DMS114 treated with DMSO at 0.1 percent for 48 hours (cell line): Measurements from ENCODE around the gene KLHL22.
"Not testable (repeated sequence)": the region's sequence is repeated elsewhere in the genome, so short reads cannot be mapped to it uniquely, and the experiment has no call there.

Experiments
- DNase-seq: peaks from one replicate; lab custom pipeline; 2025; ENCODE audit not compliant: unreplicated experiment; lab: John Stamatoyannopoulos, UW

The KLHL22 gene

DNA sequence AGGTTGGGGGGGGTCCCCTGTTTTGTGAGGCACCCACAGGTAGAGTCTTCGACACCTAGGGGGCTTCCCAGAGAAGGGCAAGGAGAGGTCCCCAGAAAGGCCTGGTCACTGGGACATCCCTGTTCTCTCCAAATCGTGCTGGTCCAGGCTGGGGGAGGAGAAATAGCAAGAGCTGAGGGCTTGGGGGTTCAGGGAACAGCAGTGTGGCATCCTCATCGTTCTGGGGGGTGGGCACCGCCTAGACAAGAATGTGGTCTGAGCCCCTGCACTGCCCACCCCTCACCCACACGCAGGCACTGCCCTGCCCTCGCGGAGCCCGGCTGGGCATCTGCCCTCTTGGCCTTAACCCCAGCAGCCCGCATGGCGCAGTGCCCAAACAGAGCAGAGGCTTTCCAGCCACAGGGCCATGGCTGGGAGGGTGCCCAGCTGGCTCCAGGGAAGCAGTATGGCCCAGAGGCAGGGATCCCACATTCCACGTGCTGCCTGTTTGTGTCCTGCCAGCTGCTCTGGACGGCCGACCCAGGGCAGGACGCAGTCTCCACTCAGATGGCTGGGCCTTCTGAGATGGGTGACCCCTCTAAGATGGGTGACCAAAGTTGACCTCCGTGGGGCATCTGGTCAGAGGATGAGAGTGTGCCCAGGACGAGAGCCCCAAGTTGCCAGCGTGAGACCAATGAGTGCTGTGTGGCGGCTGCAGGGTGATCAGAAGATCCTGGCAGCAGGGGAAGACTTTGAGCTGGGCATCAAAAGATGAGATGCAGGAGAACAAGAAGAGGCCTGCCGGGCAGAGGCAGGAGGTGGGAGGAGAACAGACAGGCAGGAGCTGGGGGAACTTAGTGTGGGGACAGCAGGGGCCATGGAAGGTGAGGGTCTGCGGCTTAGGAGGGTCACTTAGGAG lies 72.3 kb downstream of the KLHL22 start:
- DNase-seq: no peak

- DNase-seq: no peak
These were observed 73.2 kb downstream of the KLHL22 start for GRCh38 chr22:20422271-20423007.

DNA sequence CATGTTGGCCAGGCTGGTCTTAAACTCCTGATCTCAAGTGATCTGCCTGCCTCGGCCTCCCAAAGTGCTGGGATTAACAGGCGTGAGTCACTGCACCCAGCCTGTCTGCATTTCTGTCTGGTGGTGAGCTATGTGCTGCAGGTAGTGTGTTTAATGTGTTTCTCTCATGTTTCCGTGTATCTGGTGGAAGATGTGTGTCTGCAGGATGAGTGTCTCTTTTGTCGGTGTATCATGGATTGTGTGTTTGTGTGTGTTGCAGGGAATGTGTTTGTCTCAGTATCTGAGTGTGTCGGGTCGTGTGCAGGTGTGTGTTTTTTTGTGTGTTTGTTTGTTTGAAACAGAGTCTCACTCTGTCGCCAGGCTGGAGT lies 74.1 kb downstream of the KLHL22 start:
- DNase-seq: no peak

GRCh38 chr22:20420157-20420842 lies 75.3 kb downstream of the KLHL22 start:
- no peak for DNase-seq

GRCh38 chr22:20419664-20419951 lies 76.0 kb downstream of the KLHL22 start:
- no peak for DNase-seq

- peak; percentile 72 for DNase-seq
These were observed 77.3 kb downstream of the KLHL22 start for GRCh38 chr22:20418211-20418788.

DNA sequence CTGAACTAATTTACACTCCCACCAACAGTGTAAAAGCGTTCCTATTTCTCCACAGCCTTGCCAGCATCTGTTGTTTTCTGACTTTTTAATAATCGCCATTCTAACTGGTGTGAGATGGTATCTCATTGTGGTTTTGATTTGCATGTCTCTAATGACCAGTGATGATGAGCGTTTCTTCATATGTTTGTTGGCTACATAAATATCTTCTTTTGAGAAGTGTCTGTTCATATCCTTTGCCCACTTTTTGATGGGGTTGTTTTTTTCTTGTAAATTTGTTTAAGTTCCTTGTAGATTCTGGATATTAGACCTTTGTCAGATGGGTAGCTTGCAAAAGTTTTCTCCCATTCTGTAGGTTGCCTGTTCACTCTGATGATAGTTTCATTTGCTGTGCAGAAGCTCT lies 79.9 kb downstream of the KLHL22 start:
- not testable (repeated sequence) for DNase-seq

GRCh38 chr22:20415241-20415640 lies 80.4 kb downstream of the KLHL22 start:
- not testable (repeated sequence) for DNase-seq

DNA sequence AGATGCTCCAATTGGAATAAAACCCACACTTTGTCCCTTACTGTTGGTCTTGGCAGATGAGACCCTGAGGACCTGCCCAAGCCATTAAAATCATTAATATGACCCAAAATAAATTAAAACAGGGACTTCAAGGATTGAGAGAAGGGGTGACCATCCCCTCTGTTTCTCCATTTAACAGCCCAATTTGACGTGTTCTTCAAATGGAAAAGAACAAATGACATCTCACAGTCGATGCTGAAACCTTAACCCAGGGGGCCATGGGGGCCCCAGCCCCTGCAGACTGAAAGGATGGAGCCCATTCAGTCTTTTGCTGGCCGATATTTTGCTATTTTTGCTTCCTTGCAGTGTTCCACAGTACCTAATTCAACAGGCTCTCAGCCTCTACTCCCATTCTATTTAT lies 81.1 kb downstream of the KLHL22 start:
- DNase-seq: no peak

GRCh38 chr22:20414059-20414440 lies 81.5 kb downstream of the KLHL22 start:
- no peak for DNase-seq

GRCh38 chr22:20413217-20414058 lies 82.2 kb downstream of the KLHL22 start:
- DNase-seq: no peak

GRCh38 chr22:20412474-20413216 lies 83.0 kb downstream of the KLHL22 start:
- no peak for DNase-seq

GRCh38 chr22:20409385-20409784 lies 86.2 kb downstream of the KLHL22 start:
- DNase-seq: not testable (repeated sequence)

GRCh38 chr22:20408891-20409290 lies 86.7 kb downstream of the KLHL22 start:
- no peak for DNase-seq

GRCh38 chr22:20407829-20408228 lies 87.8 kb downstream of the KLHL22 start:
- no peak for DNase-seq

GRCh38 chr22:20406686-20407408 lies 88.7 kb downstream of the KLHL22 start:
- no peak for DNase-seq

DNA sequence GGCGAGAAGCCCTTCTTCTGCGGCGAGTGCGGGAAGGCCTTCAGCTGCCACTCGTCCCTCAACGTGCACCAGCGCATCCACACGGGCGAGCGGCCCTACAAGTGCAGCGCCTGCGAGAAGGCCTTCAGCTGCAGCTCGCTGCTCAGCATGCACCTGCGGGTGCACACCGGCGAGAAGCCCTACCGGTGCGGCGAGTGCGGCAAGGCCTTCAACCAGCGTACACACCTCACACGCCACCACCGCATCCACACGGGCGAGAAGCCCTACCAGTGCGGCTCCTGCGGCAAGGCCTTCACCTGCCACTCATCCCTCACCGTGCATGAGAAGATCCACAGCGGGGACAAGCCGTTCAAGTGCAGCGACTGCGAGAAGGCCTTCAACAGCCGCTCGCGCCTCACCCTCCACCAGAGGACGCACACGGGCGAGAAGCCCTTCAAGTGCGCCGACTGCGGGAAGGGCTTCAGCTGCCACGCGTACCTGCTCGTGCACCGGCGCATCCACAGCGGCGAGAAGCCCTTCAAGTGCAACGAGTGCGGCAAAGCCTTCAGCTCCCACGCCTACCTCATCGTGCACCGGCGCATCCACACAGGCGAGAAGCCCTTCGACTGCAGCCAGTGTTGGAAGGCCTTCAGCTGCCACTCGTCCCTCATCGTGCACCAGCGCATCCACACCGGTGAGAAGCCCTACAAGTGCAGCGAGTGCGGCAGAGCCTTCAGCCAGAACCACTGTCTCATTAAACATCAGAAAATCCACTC lies 89.5 kb downstream of the KLHL22 start:
- no peak for DNase-seq

DNA sequence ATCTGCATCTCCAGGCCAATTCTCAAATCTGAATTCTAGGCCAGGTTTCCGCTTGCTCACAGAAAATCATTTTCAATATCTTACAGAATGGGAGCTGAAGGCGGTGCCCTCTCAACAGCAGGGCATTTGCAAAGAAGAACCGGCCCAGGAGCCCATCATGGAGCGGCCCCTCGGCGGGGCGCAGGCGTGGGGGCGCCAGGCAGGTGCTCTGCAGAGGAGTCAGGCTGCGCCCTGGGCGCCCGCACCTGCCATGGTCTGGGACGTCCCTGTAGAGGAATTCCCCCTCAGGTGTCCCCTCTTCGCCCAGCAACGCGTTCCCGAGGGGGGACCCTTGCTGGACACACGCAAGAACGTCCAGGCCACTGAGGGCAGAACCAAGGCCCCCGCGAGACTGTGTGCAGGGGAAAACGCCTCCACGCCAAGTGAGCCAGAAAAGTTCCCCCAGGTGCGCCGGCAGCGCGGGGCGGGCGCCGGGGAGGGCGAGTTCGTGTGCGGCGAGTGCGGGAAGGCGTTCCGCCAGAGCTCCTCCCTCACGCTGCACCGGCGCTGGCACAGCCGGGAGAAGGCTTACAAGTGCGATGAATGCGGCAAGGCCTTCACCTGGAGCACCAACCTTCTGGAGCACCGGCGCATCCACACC lies 90.2 kb downstream of the KLHL22 start:
- no peak for DNase-seq
